ENCODE results near the gene TGFBR3. TPM values are rescaled to one million over a fixed set of nuclear protein-coding genes. Genes with fewer than 3 reads are reported as not detected.

The TGFBR3 gene
- total RNA-seq, 4 donors from 2014 or later: 37.3 to 61.7 (median 48.4) TPM

DNA sequence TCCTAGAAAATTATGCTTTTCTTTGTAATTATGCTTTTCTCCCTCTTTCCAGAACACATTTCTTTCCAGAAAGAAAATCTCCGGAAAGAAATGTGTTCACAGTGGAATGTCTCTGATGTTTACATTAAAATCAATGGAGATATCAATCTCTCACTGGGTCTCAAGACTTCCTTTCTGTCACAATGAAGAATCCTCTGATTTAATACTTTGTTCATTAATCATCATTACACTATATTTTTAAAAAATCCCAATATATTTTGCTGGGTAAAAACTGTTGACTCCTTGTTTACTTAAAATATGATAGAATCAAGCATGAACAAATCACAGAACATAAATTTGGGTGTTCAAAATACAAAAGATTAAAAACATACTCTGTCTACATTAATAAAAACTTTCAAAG, 26.3 kb upstream of the TGFBR3 start:
- Histone ChIP-seq H3K4me3 (no peak overlapping the region), H3K27ac (no peak overlapping the region), H3K36me3 (no peaks in the 10 kb centered on the region), H3K27me3 (no peaks in the 10 kb centered on the region), H3K4me1 (no peaks in the 10 kb centered on the region), H3K9me3 (no peaks in the 10 kb centered on the region)
- TF ChIP-seq POLR2A (IDR thresholded peaks at IDR 0.05): no peak
- TF ChIP-seq CTCF (IDR thresholded peaks at IDR 0.05 in 4 of 5, conservative IDR thresholded peaks at IDR 0.05 in 1 of 5): no peak
- intact Hi-C loops (cut with DNase I; ENCODE audit: low total_unique reads) (no loop called here), in situ Hi-C loops (cut with MboI; ENCODE audit: low sequenced_read_pairs in 4 of 4) (no loop called here)
- DNase-seq: no peak
- ATAC-seq: no peak

- intact Hi-C loops (cut with DNase I; ENCODE audit: low total_unique reads) (no loop called here), in situ Hi-C loops (cut with MboI; ENCODE audit: low sequenced_read_pairs in 4 of 4) (no loop called here)
- peaks cover 11 to 26% of the 10 kb centered on the region in 2 donors for H3K4me1 ChIP-seq
- H3K9me3 ChIP-seq: no peaks in the 10 kb centered on the region
- no peak overlapping the region for H3K27ac ChIP-seq
- no peak for ATAC-seq
- TF ChIP-seq CTCF (IDR thresholded peaks at IDR 0.05 in 4 of 5, conservative IDR thresholded peaks at IDR 0.05 in 1 of 5) (no peak), POLR2A (IDR thresholded peaks at IDR 0.05) (no peak)
- no peak overlapping the region for H3K4me3 ChIP-seq
- no peaks in the 10 kb centered on the region for H3K36me3 ChIP-seq
- no peaks in the 10 kb centered on the region for H3K27me3 ChIP-seq
- DNase-seq: no peak
These were observed 15.3 kb upstream of the TGFBR3 start for GRCh38 chr1:91901231-91901630.

GRCh38 chr1:91900562-91900961, 14.6 kb upstream of the TGFBR3 start:
- ATAC-seq: peak; percentile 90 to 95
- no peak overlapping the region for H3K27ac ChIP-seq
- no peaks in the 10 kb centered on the region for H3K27me3 ChIP-seq
- no peaks in the 10 kb centered on the region for H3K9me3 ChIP-seq
- no peak for TF ChIP-seq POLR2A (IDR thresholded peaks at IDR 0.05)
- no peak for TF ChIP-seq CTCF (IDR thresholded peaks at IDR 0.05 in 4 of 5, conservative IDR thresholded peaks at IDR 0.05 in 1 of 5)
- no peak overlapping the region for H3K4me3 ChIP-seq
- intact Hi-C loops (cut with DNase I; ENCODE audit: low total_unique reads): no loop called here
- H3K36me3 ChIP-seq: no peaks in the 10 kb centered on the region
- in situ Hi-C loops (cut with MboI; ENCODE audit: low sequenced_read_pairs in 4 of 4): no loop called here
- no peak for DNase-seq
- peaks cover 11 to 26% of the 10 kb centered on the region in 2 donors for H3K4me1 ChIP-seq

DNA sequence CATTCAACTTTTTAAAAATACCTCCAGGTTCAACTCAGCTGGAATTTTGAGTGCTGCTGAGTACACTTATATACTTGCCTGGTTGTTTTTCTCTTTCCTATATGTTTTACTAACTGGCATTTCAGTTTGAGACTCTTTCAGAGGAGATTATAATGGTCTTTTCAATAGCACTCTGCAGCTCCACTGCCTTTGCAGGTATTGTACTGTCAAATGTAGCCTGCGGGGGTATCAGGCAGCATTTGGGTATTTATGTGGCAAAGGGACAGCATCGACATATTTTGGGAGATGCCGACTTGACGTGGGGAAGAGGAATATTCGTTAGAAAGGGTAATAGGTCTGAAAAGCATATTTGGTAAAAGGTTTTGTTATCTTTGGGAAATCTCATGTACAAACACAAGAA, 11.1 kb upstream of the TGFBR3 start:
- Histone ChIP-seq H3K4me3 (no peak overlapping the region), H3K36me3 (no peaks in the 10 kb centered on the region), H3K27ac (no peak overlapping the region), H3K9me3 (no peaks in the 10 kb centered on the region), H3K4me1 (peaks cover 11 to 26% of the 10 kb centered on the region in 2 donors), H3K27me3 (no peaks in the 10 kb centered on the region)
- DNase-seq (no peak), ATAC-seq (no peak)
- in situ Hi-C loops (cut with MboI; ENCODE audit: low sequenced_read_pairs in 4 of 4): no loop called here
- intact Hi-C loops (cut with DNase I; ENCODE audit: low total_unique reads): no loop called here
- no peak for TF ChIP-seq POLR2A (IDR thresholded peaks at IDR 0.05)
- TF ChIP-seq CTCF (IDR thresholded peaks at IDR 0.05 in 4 of 5, conservative IDR thresholded peaks at IDR 0.05 in 1 of 5): no peak

DNA sequence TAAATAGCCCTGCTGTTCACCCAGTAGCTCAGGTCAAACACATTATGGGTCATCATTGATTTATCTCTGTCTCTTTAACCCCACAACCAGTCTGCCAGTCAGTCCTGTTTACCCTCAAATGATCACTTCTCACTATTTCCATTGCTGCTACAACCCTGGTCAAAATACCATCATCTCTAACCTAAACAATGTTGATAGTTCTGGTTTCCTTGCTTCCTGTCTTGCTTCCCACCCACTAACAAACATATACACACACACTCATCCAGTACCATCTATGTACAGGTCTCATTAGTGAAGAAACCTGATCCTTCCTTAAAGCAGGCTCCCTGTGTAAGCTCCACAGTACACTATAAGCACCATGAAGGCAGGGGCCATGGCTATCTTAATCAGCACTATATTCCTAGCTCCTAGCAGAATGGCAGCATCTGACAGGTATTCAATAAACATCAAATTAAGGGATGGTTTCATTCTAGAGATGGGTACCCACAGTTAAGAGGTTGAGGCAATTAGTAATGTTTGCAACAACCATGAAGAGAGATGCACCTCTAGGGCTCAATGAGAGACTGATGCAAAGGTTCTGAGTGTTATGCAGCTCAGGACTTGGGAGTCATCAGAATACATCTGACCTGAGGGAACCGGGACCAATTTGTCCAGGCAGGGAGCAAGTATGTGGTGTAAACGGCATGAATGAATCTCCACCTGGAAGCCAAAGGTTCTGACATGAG, 10.0 kb upstream of the TGFBR3 start:
- Histone ChIP-seq H3K9me3 (no peaks in the 10 kb centered on the region), H3K27ac (no peak overlapping the region), H3K36me3 (no peaks in the 10 kb centered on the region), H3K4me3 (no peak overlapping the region), H3K27me3 (no peaks in the 10 kb centered on the region), H3K4me1 (peaks cover 11 to 23% of the 10 kb centered on the region in 2 donors)
- TF ChIP-seq CTCF (IDR thresholded peaks at IDR 0.05 in 4 of 5, conservative IDR thresholded peaks at IDR 0.05 in 1 of 5) (no peak), POLR2A (IDR thresholded peaks at IDR 0.05) (no peak)
- ATAC-seq (no peak), DNase-seq (no peak)
- intact Hi-C loops (cut with DNase I; ENCODE audit: low total_unique reads) (no loop called here), in situ Hi-C loops (cut with MboI; ENCODE audit: low sequenced_read_pairs in 4 of 4) (no loop called here)

All from gastrocnemius medialis (tissue), 4 donors.